C4-2B (cell line): ENCODE results near the gene SPATA24.

Source experiments
- ZFX ChIP-seq: fragments of 450-650 bp; IDR thresholded peaks from 2 replicates; pipeline ENCODE4 v1.6.1; 2017
- TF ChIP-seq, protein P1 (sequence below): fragments of 450-650 bp; conservative IDR thresholded peaks from 2 replicates; pipeline ENCODE4 v1.5.1; 2017; ENCODE audit warnings: mild to moderate bottlenecking

DNA sequence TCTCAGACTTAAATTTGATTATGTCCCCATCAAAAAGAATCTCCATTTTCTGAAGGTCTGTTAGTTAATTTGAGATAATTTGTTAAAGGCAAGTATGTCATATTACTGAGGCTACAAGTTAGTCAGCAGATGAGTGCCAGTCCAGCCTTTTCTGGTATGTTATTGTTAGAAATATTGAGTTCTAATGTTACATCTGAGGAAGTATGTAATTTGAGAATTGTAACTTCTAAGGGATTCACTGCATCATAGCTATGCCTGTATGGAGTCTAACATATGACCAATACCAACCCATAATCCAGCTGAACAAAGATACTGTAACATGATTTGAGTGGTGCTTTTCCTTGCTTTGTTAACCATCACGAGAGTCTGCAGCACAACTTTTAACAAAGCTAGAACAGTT is 34.7 kb downstream of the SPATA24 start:
- TF ChIP-seq, protein P1, sequence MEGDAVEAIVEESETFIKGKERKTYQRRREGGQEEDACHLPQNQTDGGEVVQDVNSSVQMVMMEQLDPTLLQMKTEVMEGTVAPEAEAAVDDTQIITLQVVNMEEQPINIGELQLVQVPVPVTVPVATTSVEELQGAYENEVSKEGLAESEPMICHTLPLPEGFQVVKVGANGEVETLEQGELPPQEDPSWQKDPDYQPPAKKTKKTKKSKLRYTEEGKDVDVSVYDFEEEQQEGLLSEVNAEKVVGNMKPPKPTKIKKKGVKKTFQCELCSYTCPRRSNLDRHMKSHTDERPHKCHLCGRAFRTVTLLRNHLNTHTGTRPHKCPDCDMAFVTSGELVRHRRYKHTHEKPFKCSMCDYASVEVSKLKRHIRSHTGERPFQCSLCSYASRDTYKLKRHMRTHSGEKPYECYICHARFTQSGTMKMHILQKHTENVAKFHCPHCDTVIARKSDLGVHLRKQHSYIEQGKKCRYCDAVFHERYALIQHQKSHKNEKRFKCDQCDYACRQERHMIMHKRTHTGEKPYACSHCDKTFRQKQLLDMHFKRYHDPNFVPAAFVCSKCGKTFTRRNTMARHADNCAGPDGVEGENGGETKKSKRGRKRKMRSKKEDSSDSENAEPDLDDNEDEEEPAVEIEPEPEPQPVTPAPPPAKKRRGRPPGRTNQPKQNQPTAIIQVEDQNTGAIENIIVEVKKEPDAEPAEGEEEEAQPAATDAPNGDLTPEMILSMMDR = no peak
- TF ChIP-seq ZFX = no peak
